HuH-7 (cell line): ENCODE measurements around the gene EVA1C.
"Not testable (repeated sequence)": the region's sequence is repeated elsewhere in the genome, so short reads cannot be mapped to it uniquely, and the experiment has no call there.

Experiments used
- DNase-seq: peaks from one replicate; pipeline ENCODE4 v3.0.0; 2011; ENCODE audit warnings: low spot score

The EVA1C gene, protein sequence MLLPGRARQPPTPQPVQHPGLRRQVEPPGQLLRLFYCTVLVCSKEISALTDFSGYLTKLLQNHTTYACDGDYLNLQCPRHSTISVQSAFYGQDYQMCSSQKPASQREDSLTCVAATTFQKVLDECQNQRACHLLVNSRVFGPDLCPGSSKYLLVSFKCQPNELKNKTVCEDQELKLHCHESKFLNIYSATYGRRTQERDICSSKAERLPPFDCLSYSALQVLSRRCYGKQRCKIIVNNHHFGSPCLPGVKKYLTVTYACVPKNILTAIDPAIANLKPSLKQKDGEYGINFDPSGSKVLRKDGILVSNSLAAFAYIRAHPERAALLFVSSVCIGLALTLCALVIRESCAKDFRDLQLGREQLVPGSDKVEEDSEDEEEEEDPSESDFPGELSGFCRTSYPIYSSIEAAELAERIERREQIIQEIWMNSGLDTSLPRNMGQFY

DNA sequence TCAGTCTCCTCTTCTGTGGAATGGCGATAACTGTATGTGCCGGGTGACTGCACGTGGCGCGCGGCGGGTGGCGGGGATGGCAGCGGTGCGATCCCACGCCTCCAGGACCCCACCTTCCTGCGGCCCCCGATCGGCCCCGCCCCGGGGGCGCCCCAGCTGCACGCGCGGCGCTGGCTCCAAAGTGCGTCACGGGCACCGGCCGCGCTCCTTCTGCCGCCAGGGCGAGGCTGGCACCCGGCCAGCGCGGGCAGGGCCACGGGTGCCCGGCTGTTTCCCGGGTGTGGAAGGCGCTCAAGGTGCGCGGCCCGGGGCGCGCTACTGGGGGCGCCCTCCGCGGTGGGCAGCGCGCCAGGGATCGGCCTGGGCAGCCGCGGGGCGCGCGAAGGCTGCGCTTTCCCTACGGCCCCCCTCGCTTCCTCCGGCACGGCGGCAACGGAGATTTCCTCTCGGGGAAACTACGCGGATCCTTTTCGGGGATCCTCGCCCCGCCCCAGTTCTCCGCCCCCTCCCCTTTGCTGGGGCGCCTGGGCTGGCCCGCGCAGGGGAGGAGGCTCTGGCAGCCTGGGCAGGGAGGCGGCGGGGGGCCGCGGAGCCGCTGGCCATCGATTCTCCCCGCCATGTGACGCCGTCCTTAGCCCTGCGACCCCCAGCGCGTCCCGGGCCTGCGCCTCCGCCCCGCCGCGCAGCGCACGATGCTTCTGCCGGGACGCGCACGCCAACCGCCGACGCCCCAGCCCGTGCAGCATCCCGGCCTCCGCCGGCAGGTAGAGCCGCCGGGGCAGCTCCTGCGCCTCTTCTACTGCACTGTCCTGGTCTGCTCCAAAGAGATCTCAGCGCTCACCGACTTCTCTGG is at the start of gene EVA1C:
Gene EVA1C (plus strand): TSS at position 545 of the 853 bp plus-strand sequence. CDS start 148 bp downstream, at position 693.
- no peak for DNase-seq

DNA sequence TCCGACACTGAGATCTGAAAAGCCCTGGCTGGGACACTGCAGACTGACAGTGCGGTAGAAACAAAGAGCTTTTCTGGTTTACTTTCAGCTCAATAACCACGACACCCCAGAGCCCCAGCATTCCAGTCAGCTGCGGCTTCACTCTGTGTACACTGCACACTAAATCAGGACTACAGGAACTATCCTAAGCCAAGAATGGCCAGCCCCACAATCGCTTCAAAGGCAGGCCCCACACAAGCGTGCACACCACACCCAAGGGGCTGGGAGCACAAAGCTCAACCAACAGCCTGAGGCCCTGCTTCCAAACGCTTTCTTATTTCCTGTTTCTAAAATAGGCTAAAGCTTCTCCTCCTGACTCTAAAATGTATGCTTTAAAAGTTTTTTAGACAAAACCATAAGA is 48.1 kb upstream of the EVA1C start:
- DNase-seq, result no peak

DNA sequence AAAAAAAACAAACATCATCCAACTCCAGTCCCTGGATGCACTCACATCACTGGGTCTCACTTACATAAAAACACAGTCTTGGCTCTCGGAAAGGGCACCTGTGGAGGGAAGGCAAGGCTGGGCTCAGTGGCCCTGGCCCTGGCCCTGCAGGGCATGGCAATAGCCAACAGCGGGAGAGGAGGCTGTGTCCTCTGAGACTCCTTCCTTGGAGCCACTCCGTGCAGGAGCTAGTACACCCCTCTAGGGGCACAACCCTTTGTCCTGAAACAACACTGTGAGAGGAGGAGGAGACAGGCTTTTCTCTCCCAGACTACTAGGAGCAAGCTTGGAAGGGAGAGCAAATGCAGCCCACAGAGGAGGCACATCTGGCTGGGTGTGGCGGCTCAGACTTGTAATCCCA is 47.7 kb upstream of the EVA1C start:
- no peak for DNase-seq

DNA sequence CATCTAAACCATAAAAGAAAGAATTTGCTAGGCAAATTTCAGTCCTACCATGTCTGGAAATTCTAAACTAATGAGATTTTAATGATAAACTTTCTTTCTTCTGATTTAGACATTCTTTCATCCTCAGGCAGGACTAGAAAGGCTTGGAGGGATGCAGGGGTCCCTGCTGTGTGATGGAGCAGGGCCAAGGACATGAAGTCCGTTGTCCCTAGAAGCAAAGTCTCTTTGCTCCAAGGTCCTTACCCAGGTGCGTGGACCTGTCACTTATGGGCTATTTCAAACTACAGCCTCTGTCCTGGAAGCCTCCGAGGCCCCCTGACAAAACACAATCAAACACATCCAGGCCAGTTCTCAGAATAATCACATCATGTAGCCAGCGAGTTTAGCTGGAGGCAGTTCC is 46.3 kb upstream of the EVA1C start:
- no peak for DNase-seq

DNA sequence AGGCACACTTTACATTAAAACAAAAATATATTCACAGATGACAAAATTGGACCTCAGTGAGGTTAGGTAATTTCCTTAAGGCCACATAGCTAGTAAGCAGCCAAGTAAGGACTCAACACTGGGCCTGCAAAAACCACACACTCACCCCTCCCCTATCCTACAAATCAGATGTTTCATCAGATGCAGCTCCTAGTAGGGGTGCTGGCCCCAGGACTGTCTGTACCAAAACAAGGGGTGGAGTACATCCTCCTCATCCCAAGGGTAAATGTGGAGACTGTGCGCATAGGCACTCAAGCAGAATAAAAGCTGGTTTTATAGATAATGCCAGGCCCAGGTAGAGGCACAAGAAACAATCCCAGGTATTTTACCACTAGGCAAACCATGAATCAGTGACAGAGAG is 45.3 kb upstream of the EVA1C start:
- DNase-seq, result no peak

DNA sequence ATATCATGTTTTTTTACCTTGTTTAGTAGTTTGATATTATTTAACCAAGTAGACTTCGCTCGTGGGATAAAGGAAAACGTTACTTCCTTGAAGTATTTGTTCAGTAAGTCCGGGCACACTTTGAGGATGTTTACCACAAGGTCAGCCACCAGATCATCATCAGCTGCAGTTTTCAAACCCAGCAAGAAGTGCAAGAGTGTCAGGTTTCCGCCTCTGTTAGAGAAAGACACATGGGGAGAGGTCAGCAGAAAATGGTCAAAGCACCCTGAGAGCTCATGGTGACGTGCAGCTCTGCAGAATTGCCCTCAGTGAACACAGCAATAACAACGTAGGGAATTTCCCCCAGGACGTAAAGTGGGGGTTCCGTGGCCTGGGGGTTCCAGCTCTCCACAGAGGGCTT is 44.1 kb upstream of the EVA1C start:
- DNase-seq, result no peak

DNA sequence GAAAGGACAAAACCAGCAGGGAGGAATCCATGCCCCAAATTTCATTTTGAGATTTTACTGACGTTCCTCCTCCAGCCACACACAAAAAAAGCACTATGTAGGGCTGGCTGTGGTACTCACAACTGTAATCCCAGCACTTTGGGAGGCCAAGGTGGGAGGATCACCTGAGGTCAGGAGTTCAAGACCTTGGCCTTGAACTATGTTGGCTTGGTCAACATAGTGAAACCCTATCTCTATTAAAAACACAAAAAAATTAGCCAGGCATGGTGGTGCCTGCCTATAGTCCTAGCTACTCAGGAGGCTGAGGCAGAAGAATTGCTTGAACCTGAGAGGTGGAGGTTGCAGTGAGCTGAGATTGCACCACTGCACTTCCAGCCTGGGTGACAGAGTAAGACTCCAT is 43.5 kb upstream of the EVA1C start:
- not testable (repeated sequence) for DNase-seq

DNA sequence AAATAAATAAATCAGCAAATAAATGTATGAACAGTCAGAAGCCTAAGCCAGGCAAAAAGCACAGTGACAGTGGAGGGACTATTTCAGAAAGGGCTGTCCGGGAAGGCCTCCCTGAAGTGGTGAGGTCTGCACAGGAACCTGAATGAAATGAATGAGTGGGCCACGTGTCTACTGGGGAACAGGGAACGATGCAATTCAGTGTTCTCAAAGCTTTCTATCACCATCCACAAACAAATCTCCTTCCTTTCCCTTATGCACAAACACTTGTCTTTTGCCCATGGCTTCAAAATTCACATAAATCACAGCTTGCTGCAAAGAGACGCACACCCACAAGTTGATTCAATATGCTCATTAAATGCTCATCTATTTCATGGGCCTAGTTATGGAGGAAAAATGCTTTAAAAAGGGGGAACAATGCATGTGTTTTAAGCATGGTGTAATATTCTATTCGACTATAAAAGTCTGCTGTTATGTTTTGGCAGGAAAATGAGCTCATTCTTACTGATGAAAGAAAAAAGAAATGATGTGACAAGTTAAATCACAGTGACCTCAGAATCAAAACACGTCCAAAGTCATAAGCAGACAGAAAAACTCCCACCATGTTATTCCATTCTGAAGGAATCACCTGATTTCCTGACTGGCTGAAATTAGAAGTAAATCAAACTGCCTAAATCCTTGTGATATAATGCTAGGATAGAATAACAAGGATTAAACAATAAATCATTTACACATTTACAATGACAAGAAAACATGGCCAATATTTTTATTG is 41.3 kb upstream of the EVA1C start:
- DNase-seq, result no peak

DNA sequence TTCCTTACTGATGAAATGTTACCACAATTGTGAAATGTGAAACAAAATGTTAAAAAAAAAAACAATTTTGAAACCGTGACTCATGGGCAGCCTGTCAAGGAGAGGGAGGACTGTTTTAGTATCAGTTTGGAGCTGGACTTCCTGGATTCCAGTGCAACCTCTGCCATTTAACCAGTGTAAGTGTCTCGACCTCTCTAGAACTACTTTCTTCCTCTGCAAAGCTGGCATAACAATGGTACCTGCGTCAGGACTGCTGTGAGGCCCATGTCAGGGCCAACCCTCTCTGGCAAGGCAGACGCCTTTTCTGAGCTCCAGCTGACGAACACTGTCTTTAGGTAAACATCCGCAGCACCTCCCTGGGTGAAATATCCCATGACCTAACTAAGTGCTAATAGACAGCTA is 40.6 kb upstream of the EVA1C start:
- no peak for DNase-seq

DNA sequence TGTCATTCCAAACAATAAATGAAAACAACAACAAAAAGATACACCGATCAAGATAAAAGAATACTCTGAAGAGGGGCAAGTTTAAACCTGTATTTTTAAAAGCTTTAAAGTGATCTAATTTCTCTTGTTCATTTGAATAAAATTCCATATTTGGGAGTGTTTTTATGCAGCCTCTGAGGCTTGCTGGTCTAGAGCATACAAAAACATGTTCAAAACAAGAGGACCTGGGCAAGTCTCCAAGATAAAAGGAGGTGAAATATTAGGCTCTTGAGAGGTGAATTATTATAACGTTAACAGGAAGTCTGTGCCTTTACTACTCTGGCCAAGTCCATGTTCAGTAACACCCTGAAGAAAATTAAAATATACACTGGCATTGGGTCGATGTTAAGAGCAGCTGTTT is 39.8 kb upstream of the EVA1C start:
- no peak for DNase-seq

DNA sequence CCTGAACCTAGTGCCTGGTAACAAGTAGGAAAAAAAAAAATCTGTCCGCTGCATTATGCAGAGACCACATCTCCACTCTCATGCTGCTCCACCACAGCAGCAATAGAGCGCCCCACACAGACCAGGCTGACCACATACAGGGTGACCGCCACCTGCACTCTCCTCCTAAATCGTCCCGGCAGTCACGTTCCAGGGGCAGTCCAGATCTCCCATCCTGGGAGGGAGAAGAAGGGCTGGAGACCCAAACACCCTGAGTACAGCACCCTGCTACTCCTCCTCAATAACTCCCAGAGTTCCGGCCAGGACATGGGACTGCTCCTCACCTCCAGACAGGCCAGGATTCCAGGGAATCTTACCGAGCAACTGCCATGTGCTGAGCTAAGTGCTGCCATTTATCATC is 35.0 kb upstream of the EVA1C start:
- DNase-seq, result no peak

DNA sequence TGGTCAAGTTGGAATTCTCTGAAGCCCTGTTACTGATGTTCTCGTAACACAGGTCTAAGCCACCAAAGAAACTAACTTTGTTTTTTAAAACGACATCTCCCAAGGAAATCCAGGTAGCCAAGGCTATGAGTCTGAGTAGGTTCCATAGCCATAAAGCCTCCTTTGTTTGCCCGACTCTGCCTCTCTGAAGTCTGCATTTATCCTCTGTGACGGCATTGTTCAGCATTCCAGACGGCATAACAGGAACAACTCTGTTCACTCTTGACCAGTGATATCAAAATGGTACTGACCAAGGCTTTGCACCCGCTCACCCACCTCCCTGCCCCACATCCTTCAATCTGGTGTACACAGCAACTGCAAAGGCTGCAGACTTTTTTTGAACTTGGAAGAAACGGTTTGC is 34.5 kb upstream of the EVA1C start:
- DNase-seq, result no peak

DNA sequence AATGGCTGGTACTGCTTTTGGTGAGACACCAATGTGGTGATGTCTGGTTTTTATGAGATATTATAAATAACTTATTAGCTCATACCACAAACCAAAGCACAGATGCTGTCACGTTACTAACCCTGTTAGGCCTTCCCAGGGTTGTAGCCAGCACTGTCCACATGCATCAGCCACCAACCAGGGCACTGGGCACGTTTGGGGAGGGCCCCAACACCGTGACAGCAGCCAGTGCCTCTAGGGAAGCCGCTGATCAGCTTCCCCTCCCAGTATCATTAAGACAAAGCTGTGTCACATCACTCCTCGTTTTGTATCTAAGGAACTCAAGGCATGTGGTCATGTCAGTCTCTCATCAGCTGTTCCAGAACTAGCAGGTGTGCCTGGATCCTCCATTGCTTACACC is 33.5 kb upstream of the EVA1C start:
- no peak for DNase-seq

DNA sequence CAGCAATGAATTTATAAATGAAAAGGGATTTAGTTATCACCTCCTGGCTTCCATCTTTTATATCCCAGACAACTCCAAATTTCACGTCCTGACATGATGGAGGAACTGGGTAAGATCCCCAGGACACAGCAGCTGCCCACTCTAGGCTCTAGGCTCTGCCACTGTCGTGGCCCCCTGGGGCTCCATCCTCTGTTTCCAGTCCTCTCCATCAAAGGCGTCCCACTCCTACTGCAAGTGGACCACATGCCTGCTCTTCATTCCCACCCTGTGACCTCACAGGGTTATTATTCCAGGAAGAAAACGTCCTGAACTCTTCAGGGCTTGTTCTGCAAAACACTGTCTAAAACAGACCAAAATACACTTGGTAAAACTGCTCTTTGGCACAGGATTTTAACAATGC is 31.6 kb upstream of the EVA1C start:
- no peak for DNase-seq

DNA sequence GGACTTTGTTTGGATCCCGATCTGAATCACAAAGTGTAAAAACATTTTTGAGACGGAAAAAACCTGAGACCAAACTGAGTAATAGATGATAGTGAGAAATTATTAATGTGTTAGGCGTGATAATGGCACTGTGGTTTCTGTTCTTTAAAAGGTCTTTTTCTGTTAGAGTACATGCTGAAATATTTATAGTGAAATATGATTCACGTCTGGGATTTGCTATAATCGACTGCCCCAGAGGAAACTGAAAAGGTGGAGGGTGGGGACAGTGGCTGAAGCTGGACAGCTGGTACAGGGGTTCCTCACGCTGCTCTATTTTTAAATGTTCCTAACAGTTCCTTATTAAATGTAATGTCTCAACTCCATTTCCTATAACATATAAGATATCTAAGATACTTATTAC is 30.9 kb upstream of the EVA1C start:
- no peak for DNase-seq

DNA sequence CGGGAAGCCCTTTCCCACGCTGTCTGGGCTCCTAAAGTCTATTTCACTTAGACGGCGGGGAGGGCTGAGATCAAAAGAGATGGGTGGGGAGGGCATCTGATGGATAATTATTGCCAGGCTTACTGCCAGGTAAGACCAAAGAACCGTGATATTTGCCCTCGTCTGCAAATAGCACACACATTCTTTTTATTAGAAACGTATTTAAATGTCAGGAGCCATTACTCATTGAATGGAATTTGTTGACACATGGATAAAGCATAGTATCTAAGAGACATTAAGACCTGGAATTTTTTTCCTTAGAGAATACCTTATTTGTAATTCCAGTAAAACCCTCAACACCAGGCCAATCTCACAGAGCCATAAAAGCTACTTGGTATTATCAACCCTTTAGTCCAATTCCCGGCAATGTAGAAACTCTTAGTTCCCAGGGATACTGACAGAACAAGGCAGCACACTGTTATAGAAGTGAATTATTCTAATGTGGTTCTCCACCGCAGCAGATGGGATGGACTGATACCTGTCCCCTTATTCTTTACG is 30.3 kb upstream of the EVA1C start:
- DNase-seq, result no peak

DNA sequence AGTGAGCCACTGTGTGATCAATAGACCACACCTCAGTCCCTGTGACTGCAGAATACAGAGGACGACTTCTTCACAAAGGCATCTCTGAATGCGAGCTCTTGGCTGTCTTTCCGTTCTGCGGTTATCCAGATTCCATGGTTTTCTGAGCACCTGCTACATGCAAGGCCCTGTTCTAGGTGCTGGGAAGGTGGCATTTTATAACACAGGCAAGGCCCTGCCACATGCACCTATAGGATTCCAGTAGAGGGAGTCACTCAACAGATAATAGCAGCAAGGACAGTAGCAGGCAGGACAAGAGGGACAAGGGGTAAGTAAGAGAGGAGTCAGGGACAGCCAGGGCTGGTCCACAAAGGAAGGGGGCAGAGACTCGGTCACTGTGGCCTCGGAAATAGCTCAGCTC is 28.7 kb upstream of the EVA1C start:
- DNase-seq, result no peak

DNA sequence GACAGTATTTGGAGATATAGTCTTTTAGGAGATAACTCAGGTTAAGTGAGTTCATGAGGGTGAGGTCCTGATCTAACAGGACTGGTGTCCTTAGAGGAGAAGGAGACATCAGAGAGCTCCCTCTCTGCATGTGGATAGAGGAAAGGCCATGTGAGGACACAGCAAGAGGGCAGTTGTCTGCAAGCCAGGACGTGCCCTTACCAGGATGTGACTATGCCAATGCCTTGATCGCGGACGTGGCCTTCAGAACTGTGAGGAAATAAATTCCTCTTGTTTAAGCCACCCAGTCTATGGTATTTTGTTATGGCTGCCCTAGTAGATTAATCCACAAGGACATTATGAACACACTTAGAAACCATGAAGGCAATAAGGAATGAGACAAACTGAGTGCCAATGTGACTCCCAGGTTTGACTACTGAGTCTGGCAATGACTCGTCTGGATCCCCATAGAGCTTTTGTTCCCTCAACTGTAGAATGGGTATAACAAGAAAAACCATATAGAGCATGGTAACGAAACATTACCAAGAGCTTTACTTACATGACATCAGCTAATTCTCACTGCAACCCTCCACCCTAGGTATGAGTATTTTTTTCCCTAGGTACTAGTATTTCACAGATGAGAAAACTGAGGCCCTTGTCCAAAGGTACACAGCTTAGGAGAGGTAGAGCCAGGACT is 26.2 kb upstream of the EVA1C start:
- no peak for DNase-seq

DNA sequence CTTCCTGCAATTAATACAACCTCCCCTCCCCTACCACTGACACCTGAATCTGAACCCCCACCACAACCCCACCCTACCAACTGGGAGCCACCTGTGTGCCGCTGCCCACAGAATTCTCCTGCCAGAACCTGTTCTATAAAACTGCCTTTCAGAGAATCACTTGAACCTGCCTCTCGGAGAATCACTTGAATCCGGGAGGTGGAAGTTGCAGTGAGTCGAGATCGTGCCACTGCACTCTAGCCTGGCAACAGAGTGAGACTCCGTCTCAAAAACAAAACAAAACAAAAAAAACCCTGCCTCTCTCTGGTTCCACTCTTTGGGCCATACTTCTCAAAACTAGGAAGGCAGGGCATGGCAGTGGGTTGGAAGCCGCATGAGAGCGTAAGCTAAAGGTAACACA is 25.4 kb upstream of the EVA1C start:
- no peak for DNase-seq

DNA sequence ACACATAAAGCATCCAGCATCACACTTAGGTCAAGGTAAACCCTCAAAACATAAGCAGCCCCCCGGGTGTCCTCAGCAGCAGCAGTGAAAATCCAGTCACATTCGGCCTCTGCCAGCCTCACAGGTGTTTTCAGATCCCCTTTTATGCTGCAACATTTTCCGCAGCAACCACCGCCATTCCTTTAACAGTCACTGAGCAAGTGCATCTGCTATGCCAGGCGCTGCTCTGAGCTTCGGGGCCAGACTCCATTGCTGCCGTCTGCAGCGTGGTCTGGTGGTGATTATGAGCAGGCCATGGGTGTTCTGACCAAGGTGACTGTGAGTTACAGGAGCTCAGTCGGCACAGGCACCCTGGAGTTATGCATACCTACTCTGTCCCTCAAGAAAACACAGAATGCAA is 24.2 kb upstream of the EVA1C start:
- DNase-seq, result no peak

DNA sequence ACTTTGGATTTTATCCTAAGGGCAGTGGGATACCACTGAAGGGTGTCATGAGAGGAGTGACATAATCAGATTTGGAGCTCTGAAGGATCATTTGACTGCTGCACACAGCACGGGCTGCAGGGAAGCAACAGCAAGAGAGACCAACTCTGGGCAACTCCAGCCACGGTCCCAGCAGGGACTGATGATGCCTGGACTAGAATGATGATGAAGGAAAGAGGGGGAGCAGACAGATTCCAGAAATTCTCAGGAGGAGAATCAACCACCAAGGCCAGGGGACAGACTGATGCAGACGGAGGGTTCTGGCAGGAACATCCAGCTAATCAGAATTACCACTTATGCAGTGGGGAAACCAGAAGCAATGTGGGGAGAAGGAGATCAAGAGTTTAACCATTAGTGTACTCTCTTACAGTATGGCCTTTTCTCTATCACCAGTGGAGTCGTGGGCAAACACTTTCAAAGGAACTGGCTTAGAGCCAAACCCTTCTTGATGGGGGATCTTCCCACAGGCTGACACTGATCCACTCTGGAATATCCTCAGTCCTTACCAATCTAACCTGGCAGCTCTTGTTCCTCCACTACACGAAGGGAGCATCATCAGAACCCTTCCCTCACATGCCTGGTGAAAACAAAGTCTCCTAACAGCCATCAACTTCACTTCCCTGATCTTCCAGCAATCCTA is 23.0 kb upstream of the EVA1C start:
- no peak for DNase-seq
